Ectodermal cell (in vitro differentiated cells): ENCODE results near the gene PPP1R16B.

ENCODE experiments used
- H3K27ac ChIP-seq: 2 replicates; pipeline ENCODE4 v1.7.0; 2013; ENCODE audit warnings: mild to moderate bottlenecking, low read depth, low read length; ENCODE audit not compliant: insufficient read depth, poor library complexity, severe bottlenecking
- H3K27me3 ChIP-seq: 2 replicates; pipeline ENCODE4 v1.7.0; 2013; ENCODE audit warnings: mild to moderate bottlenecking, low read length; ENCODE audit not compliant: insufficient read depth, control insufficient read depth, poor library complexity, severe bottlenecking
- H3K36me3 ChIP-seq: one replicate; pipeline ENCODE4 v1.7.0; 2013; ENCODE audit warnings: low read length; ENCODE audit not compliant: control insufficient read depth, insufficient read depth
- H3K4me1 ChIP-seq: one replicate; pipeline ENCODE4 v1.7.0; 2013; ENCODE audit warnings: low read length; ENCODE audit not compliant: control insufficient read depth, insufficient read depth
- H3K4me3 ChIP-seq: 2 replicates; pipeline ENCODE4 v1.7.0; 2013; ENCODE audit warnings: low read depth, low read length, control low read depth; ENCODE audit not compliant: insufficient read depth
- H3K9me3 ChIP-seq: 2 replicates; pipeline ENCODE4 v1.7.0; 2013; ENCODE audit warnings: mild to moderate bottlenecking, low read length, moderate library complexity; ENCODE audit not compliant: control insufficient read depth
- WGBS, 2 experiments: methylation state at CpG; one replicate each; pipeline ENCODE4 v1.1.7; 2013; ENCODE audit warnings: missing lambda C conversion rate in 2 of 2; 5-methylcytosine and 5-hydroxymethylcytosine counted together

Gene PPP1R16B

DNA sequence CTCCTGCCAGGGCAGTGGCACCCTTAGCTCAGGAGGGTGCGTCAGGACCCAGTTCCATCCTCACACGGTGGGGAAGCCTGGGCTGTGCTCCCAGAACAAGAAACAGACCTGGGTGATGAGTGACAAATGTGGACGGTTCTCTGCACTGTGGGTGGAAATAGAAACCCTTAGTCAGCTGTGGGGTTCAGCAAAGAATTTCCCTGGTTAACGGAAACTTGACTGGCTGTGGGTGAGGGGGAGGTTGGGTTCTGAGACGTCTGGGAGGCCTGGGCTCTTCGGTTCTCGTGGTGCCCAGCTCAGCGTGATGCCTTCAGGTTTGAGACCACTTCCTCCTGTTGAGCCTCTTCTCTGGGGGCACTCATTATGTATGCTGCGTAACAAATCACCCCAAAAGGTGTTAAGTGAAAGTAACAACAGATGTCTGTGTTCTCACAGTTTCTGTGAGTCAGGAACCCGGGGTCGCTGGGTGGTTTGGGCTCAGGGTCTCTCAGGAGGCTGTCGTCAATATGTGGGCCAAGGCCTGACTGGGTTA is 67.6 kb downstream of the PPP1R16B start:
- H3K4me1 ChIP-seq = no peaks in the 10 kb centered on the region
- H3K36me3 ChIP-seq = no peaks in the 10 kb centered on the region
- H3K4me3 ChIP-seq = no peak overlapping the region
- H3K27ac ChIP-seq = no peak overlapping the region
- no peaks in the 10 kb centered on the region for H3K9me3 ChIP-seq
- 94 to 95% methylated on average over 12 of the region's 12 CpGs for WGBS, 2 experiments
- no peaks in the 10 kb centered on the region for H3K27me3 ChIP-seq

GRCh38 chr20:38874460-38875174 is 69.1 kb downstream of the PPP1R16B start:
- WGBS, 2 experiments = 92 to 95% methylated on average over 4 of the region's 4 CpGs
- no peaks in the 10 kb centered on the region for H3K9me3 ChIP-seq
- peaks cover 3% of the 10 kb centered on the region for H3K27me3 ChIP-seq
- no peaks in the 10 kb centered on the region for H3K4me1 ChIP-seq
- H3K36me3 ChIP-seq = no peaks in the 10 kb centered on the region
- H3K4me3 ChIP-seq = no peak overlapping the region
- H3K27ac ChIP-seq = no peak overlapping the region

GRCh38 chr20:38875175-38875993 is 69.9 kb downstream of the PPP1R16B start:
- Histone ChIP-seq H3K4me3 (no peak overlapping the region), H3K9me3 (no peaks in the 10 kb centered on the region), H3K27me3 (peaks cover 3% of the 10 kb centered on the region), H3K27ac (no peak overlapping the region), H3K4me1 (no peaks in the 10 kb centered on the region), H3K36me3 (no peaks in the 10 kb centered on the region)
- WGBS, 2 experiments = 79 to 84% methylated on average over 11 of the region's 11 CpGs

- 90 to 92% methylated on average over 6 of the region's 6 CpGs for WGBS, 2 experiments
- Histone ChIP-seq H3K27ac (no peak overlapping the region), H3K9me3 (no peaks in the 10 kb centered on the region), H3K27me3 (peaks cover 3% of the 10 kb centered on the region), H3K4me3 (no peak overlapping the region), H3K4me1 (no peaks in the 10 kb centered on the region), H3K36me3 (no peaks in the 10 kb centered on the region)
These were observed 72.0 kb downstream of the PPP1R16B start for GRCh38 chr20:38877483-38877882.

DNA sequence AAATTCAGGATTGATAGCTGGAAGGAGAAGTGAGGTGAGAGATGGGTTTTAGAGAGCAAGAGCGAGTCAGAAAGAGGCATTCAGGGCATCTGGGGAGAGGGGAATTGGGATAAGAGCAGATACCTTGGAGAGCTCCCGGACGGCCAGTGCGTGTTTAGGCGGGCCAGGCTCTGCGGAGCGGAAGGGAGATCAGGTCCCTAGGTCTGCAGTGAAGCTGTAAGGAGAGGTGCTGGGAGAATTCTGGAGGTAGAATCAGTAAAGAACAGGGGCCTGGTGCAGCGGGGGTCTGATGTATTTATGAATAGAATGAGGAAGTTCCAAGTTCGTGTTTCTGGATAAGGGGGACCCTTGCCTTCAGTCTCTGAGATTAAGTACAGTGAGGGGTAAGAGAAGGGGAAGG is 73.4 kb downstream of the PPP1R16B start:
- Histone ChIP-seq H3K9me3 (no peaks in the 10 kb centered on the region), H3K4me1 (no peaks in the 10 kb centered on the region), H3K27ac (no peak overlapping the region), H3K36me3 (no peaks in the 10 kb centered on the region), H3K4me3 (no peak overlapping the region), H3K27me3 (peaks cover 3% of the 10 kb centered on the region)
- 16 to 17% methylated on average over 9 of the region's 9 CpGs for WGBS, 2 experiments

- Histone ChIP-seq H3K4me3 (no peak overlapping the region), H3K27me3 (peaks cover 3% of the 10 kb centered on the region), H3K4me1 (no peaks in the 10 kb centered on the region), H3K36me3 (no peaks in the 10 kb centered on the region), H3K9me3 (no peaks in the 10 kb centered on the region), H3K27ac (no peak overlapping the region)
- WGBS, 2 experiments = 76 to 81% methylated on average over 14 of the region's 14 CpGs
These were observed 75.6 kb downstream of the PPP1R16B start for GRCh38 chr20:38880952-38881735.

DNA sequence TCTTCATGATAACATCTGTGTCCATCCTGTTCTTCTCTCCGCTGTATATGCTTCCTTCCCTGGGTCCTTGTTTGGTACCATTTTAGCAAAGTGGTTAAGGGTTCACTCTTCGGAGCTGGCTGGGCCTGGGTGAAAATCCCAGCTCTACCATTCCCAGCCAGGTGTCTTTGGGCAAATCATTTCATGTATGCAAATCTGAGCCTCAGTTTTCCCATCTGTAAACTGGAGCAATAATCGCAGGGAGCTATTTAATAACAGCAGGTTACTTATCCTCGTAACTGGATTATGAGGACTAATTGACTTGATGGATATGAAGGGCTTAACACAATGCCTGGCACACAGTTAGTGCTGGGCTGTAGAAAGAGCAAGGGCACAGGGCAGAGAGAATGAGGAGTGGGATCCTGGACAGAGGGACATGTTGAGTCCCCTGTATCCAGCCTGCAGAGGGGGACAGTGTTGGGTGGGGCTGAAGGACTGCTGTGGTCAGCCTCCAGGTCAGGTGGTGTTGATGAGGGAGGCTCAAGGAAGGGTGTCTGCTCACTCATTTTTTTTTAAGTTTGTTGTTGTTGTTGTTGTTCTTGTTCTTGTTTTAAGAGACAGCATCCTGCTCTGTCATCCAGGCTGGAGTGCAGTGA is 76.4 kb downstream of the PPP1R16B start:
- no peaks in the 10 kb centered on the region for H3K36me3 ChIP-seq
- no peak overlapping the region for H3K27ac ChIP-seq
- H3K27me3 ChIP-seq = peaks cover 3% of the 10 kb centered on the region
- no peaks in the 10 kb centered on the region for H3K9me3 ChIP-seq
- no peak overlapping the region for H3K4me3 ChIP-seq
- WGBS, 2 experiments = 97% methylated on average over 4 of the region's 4 CpGs
- no peaks in the 10 kb centered on the region for H3K4me1 ChIP-seq

GRCh38 chr20:38882600-38882999 is 77.1 kb downstream of the PPP1R16B start:
- 89 to 90% methylated on average over 2 of the region's 2 CpGs for WGBS, 2 experiments

GRCh38 chr20:38883081-38883980 is 77.8 kb downstream of the PPP1R16B start:
- 81 to 85% methylated on average over 20 of the region's 20 CpGs for WGBS, 2 experiments
- peaks cover 3% of the 10 kb centered on the region for H3K27me3 ChIP-seq
- H3K27ac ChIP-seq = no peak overlapping the region
- H3K4me3 ChIP-seq = no peak overlapping the region
- no peaks in the 10 kb centered on the region for H3K4me1 ChIP-seq
- no peaks in the 10 kb centered on the region for H3K36me3 ChIP-seq
- H3K9me3 ChIP-seq = no peaks in the 10 kb centered on the region

More at GRCh38 chr20:38882600-38882999, 77.1 kb downstream of the PPP1R16B start:
- Histone ChIP-seq H3K27ac (no peak overlapping the region), H3K27me3 (peaks cover 3% of the 10 kb centered on the region), H3K9me3 (no peaks in the 10 kb centered on the region), H3K4me1 (no peaks in the 10 kb centered on the region), H3K36me3 (no peaks in the 10 kb centered on the region), H3K4me3 (no peak overlapping the region)
